ENCODE data around the gene RMC1. TPM values are rescaled to one million over a fixed set of nuclear protein-coding genes. Genes with fewer than 3 reads are reported as not detected.
"Not testable (repeated sequence)": the region's sequence is repeated elsewhere in the genome, so short reads cannot be mapped to it uniquely, and the experiment has no call there.

The RMC1 gene
- total RNA-seq, 2 donors from 2014 or later, result 9.9 to 15.5 TPM

GRCh38 chr18:23574611-23575308 is 71.4 kb downstream of the RMC1 start:
- DNase-seq, result no peak
- H3K27ac ChIP-seq, result no peak overlapping the region
- H3K27me3 ChIP-seq, result no peaks in the 10 kb centered on the region
- ATAC-seq, result no peak
- no peak overlapping the region for H3K4me3 ChIP-seq
- TF ChIP-seq POLR2A (IDR thresholded peaks at IDR 0.05), result no peak
- TF ChIP-seq CTCF (IDR thresholded peaks at IDR 0.05), result no peak
- 70 to 80% methylated on average over 5 of the region's 5 CpGs for WGBS, 2 donors
- H3K4me1 ChIP-seq, result peaks cover 7% of the 10 kb centered on the region
- H3K36me3 ChIP-seq (replicated peaks in 1 of 2; ENCODE audit: insufficient read depth in 1 of 2, low read depth in 2 of 2), result peaks cover 0 to 1% of the 10 kb centered on the region in 2 donors
- no peaks in the 10 kb centered on the region for H3K9me3 ChIP-seq
- intact Hi-C loops (cut with DNase I), result loop anchor here (10.0 kb wide), 1 partner anchor 60 kb away; no protein-coding TSS in a partner anchor

DNA sequence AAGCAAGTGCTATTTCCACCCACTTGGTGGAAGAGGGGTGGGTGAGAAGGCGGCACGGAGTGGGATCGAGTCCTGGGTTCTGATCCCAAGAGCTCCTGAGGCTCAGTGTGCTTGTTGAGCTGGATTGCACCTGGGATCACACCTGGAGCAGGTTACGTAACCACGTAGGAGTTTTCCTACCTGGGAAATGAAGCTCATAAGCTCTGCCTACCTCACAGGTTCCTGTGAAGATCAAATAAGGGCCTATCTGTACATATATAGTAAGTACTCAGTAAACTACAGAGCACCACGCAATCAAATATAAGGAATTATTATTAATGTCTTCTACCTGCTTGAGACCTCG is 72.0 kb downstream of the RMC1 start:
- H3K27ac ChIP-seq, result no peak overlapping the region

GRCh38 chr18:23577521-23577920 is 74.2 kb downstream of the RMC1 start:
- H3K27me3 ChIP-seq; H3K9me3 ChIP-seq; H3K4me3 ChIP-seq; H3K27ac ChIP-seq; DNase-seq; ATAC-seq; H3K36me3 ChIP-seq (replicated peaks in 1 of 2; ENCODE audit: insufficient read depth in 1 of 2, low read depth in 2 of 2): not testable (repeated sequence)
- intact Hi-C loops (cut with DNase I), result loop anchor here (10.0 kb wide), 1 partner anchor 63 kb away; no protein-coding TSS in a partner anchor
- 95% methylated on average over 21 of the region's 24 CpGs; no CpG with 5 or more reads in 1 of the 2 donors for WGBS, 2 donors
- H3K4me1 ChIP-seq, result peaks cover 16% of the 10 kb centered on the region

More for the DNA sequence above, 72.0 kb downstream of the RMC1 start:
- intact Hi-C loops (cut with DNase I), result loop anchor here (10.0 kb wide), 1 partner anchor 60 kb away; no protein-coding TSS in a partner anchor
- no peak for TF ChIP-seq CTCF (IDR thresholded peaks at IDR 0.05)
- TF ChIP-seq POLR2A (IDR thresholded peaks at IDR 0.05), result no peak
- Histone ChIP-seq H3K27me3 (no peaks in the 10 kb centered on the region), H3K9me3 (no peaks in the 10 kb centered on the region), H3K4me3 (no peak overlapping the region), H3K36me3 (replicated peaks in 1 of 2; ENCODE audit: insufficient read depth in 1 of 2, low read depth in 2 of 2) (peaks cover 0 to 1% of the 10 kb centered on the region in 2 donors), H3K4me1 (peaks cover 12% of the 10 kb centered on the region)
- DNase-seq (no peak), ATAC-seq (no peak)
- 85 to 93% methylated on average over 7 of the region's 7 CpGs for WGBS, 2 donors

DNA sequence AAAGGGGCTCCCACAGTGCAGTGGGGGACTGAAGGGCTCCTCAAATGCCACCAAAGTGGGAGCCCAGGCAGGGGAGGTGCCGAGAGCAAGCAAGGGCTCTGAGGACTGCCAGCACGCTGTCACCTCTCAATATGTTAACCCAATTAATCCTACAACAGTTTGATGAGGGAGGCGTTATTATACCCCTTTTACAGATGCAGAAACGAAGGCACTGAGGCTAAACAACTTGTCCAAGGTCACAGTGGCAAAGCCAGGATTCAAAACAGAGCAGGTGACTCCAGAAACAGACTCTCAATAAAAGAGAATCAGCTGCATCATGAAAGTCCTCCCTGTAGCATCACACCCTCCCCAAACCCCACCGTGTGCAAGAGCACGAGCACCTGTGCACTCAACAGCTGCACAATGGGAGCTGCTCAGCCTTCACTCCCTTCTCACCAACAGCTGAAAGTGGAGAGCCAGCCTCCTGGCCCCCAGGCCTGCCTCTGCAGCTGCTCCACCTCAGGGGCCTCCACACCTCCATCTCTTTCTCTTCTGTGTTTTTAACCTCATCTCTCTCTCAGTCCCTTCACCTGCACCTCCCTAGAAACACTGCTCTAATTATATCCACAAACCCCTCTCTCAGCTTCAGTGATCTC is 74.9 kb downstream of the RMC1 start:
- Histone ChIP-seq H3K4me1 (peaks cover 16% of the 10 kb centered on the region), H3K27ac (no peak overlapping the region)
- intact Hi-C loops (cut with DNase I), result loop anchor here (10.0 kb wide), 1 partner anchor 63 kb away; no protein-coding TSS in a partner anchor

More for the DNA sequence above, 74.9 kb downstream of the RMC1 start:
- H3K36me3 ChIP-seq (replicated peaks in 1 of 2; ENCODE audit: insufficient read depth in 1 of 2, low read depth in 2 of 2), result no peaks in the 10 kb centered on the region
- TF ChIP-seq CTCF (IDR thresholded peaks at IDR 0.05) (no peak), POLR2A (IDR thresholded peaks at IDR 0.05) (no peak)
- WGBS, 2 donors, result 95% methylated on average over 2 to 6 of the region's 6 CpGs
- H3K27me3 ChIP-seq, result no peaks in the 10 kb centered on the region
- no peak overlapping the region for H3K4me3 ChIP-seq
- H3K9me3 ChIP-seq, result no peaks in the 10 kb centered on the region
- DNase-seq, result no peak
- ATAC-seq, result no peak
